ENCODE measurements around the gene ARHGAP45.

GRCh38 chr19:1136201-1136600, 69.2 kb downstream of the ARHGAP45 start:
- TF ChIP-seq CTCF (IDR thresholded peaks at IDR 0.05) (no peak), POLR2A (IDR thresholded peaks at IDR 0.05) (peak; percentile 51 to 69)

All from Peyer's patch (tissue), 4 donors.